Skeletal muscle satellite cell (primary cell): ENCODE measurements around the gene NOS3.
A peak's percentile ranks its signal among the peaks of the same experiment; 100 is the strongest.

Experiments used
- H3K27me3 ChIP-seq: 2 replicates; pipeline ENCODE4 v1.7.0; 2013; ENCODE audit warnings: low read length; ENCODE audit not compliant: control insufficient read depth, insufficient read depth
- H3K36me3 ChIP-seq: 2 replicates; pipeline ENCODE4 v1.7.0; 2013; ENCODE audit warnings: mild to moderate bottlenecking, control low read depth, low read length; ENCODE audit not compliant: insufficient read depth
- H3K4me1 ChIP-seq: 2 replicates; pipeline ENCODE4 v1.7.0; 2013; ENCODE audit warnings: low read length; ENCODE audit not compliant: control insufficient read depth, insufficient read depth
- H3K4me2 ChIP-seq: 2 replicates; pipeline ENCODE4 v1.7.0; 2013; ENCODE audit warnings: mild to moderate bottlenecking, low read length
- H3K4me3 ChIP-seq: 2 replicates; pipeline ENCODE4 v1.7.0; 2013; ENCODE audit warnings: low read length
- H3K9ac ChIP-seq: 2 replicates; pipeline ENCODE4 v1.7.0; 2013; ENCODE audit warnings: mild to moderate bottlenecking, low read depth, low read length, moderate library complexity
- H3K9me3 ChIP-seq: replicated peaks from 2 replicates; pipeline ENCODE4 v1.7.0; 2013; ENCODE audit warnings: mild to moderate bottlenecking, control low read depth, low read length

The NOS3 gene

DNA sequence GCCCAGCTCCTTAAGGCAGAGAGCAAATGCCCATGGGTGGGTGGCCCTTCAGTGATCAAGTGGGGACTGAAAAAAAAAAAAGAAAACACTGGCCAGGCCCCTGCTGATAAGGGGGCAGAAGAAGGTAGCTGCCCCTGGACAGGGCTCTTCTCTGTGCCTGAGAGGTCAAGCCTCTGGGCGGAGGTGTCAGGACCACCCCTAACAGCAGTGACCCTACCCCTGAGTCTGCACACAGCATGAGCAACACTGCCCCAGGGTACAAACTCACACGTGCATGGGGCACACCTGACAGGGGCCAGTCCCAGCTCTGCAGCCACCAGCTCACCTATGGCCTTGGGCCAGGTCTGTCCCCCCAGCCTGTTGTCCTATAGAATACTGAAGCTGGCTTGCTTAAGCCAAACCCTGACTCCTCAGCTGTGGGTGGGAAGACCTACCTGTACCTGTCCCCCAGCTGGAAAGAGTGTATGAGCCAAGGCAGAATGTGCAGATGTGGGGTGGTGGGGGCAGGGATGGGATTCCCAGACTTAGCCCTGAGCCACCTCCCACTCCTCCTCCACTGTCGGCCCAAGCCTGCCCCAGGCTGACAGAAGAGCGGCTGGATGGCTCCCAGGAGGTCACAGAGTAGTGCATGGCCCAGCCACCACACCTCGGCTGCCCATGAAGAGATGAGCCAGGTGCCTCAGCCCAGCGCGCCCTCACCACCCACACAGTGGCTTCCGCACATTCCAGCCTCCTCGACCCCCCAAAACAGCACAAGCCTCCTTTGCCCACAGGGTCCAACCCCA is 36.4 kb upstream of the NOS3 start:
- H3K4me3 ChIP-seq = no peak overlapping the region
- peaks cover 12% of the 10 kb centered on the region for H3K27me3 ChIP-seq
- no peaks in the 10 kb centered on the region for H3K9me3 ChIP-seq
- no peak overlapping the region for H3K9ac ChIP-seq
- no peaks in the 10 kb centered on the region for H3K36me3 ChIP-seq
- no peak overlapping the region for H3K4me2 ChIP-seq
- H3K4me1 ChIP-seq = peaks cover 7% of the 10 kb centered on the region

DNA sequence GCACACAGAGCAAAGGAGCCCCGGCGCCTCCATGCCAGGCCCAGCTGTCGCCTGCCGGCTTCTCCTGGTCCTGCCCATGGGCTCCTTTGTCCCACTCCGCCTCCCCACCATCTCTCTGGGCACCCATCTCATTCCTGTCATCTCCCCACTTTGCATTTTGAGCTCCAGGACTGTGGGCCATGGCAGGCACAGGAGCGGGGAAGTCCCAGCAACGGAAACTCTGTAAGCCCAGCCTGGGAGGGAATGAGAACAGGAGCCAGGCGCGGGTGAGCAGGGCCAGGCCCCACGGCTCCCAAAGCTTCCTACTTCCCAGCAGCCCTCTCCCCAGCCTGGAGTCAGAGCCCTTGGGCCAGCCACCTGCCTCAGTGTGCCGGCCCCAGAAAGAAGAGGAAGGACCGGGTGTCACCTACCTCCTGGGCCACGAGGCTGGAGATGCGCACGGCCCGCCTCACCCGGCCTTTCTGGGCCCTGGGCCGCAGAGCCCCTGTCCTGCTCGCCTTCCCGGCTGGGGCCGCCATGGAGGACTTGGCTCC is 35.8 kb upstream of the NOS3 start:
- peaks cover 12% of the 10 kb centered on the region for H3K27me3 ChIP-seq
- H3K9me3 ChIP-seq = no peaks in the 10 kb centered on the region
- no peak overlapping the region for H3K9ac ChIP-seq
- H3K4me2 ChIP-seq = peak overlapping the region; percentile 56
- H3K4me3 ChIP-seq = no peak overlapping the region
- peaks cover 7% of the 10 kb centered on the region for H3K4me1 ChIP-seq
- H3K36me3 ChIP-seq = no peaks in the 10 kb centered on the region

DNA sequence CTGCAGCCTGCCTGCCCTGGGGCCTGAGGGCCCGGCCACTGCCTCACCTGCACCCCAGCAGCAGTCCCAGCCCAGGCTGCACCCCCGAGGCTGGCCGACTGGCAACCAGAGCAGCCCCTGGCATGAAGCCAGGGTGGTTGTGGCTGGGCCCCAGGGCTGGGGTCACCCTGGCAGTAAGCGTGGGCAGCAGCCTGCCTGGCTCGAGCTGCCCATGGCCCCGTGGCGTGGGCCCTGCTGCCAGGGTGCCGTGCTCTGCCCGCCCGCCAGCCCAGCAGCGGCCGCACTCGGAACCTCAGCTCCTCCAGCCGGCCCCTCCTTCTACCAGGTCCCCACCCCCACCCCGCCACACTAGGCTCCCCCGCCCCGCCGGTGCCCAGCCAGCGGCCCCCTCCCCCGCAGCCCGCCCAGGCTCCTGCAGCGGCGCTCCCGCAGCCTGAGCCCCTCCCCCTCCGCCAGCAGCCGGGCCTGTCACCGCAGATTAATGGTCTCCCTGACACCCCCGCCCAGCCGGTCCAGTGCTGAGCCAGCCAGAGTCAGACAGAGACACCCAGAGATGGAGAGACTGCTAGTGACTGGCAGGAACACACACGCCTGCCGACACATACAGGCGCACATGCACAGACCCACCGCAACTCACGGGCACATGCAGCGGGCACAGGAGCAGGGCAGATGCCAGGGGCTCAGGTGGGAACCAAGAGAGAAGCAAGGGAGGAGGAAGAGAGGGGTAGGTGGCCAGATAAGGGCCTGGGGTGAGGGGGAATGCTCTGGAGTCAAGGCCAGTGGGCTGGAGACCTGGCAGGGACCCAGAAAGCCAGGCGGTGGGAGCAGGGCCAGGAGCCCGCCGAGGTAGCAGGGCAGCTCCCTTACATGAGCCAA is 35.1 kb upstream of the NOS3 start:
- Histone ChIP-seq H3K4me1 (peaks cover 7% of the 10 kb centered on the region), H3K4me2 (peak overlapping the region; percentile 56), H3K9me3 (no peaks in the 10 kb centered on the region), H3K4me3 (no peak overlapping the region), H3K36me3 (no peaks in the 10 kb centered on the region), H3K9ac (no peak overlapping the region), H3K27me3 (peaks cover 12% of the 10 kb centered on the region)

DNA sequence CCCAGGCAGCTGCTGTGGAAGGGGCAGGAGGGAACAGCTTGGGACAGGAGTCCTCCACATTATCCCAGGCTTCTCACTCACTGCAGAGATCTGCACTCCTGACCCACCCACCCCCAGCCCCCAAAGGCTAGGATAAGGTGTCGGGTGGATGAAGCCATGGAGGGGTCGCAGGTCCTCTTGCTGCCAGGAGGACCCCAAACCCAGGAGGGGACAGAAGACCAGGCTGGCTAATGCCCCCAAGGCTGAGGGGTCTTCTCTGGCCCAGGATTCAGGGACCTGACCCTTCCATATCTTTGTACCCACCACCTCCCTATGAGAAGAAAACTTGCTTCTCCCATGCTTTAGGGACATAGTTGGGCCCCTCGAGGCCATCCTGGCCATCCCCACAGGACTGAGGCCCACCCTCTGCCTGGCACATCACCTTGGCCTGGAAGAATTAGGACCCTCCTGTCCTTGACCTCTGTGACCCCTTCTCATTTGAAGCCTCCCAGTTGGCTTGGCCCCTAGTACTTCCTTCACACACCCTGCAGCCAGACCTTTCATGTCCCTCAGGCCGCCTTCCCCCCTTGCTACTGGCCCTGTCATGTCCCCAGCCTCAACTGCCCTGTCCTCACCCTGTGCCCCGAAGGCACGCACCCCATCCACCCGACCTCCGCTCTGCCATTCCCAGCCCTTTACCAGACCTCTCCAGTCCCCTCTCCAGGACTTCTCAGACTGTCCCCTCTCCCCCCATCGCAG is 34.3 kb upstream of the NOS3 start:
- Histone ChIP-seq H3K4me2 (no peak overlapping the region), H3K4me3 (no peak overlapping the region), H3K27me3 (peaks cover 12% of the 10 kb centered on the region), H3K4me1 (peaks cover 7% of the 10 kb centered on the region), H3K9ac (no peak overlapping the region), H3K9me3 (no peaks in the 10 kb centered on the region), H3K36me3 (no peaks in the 10 kb centered on the region)

DNA sequence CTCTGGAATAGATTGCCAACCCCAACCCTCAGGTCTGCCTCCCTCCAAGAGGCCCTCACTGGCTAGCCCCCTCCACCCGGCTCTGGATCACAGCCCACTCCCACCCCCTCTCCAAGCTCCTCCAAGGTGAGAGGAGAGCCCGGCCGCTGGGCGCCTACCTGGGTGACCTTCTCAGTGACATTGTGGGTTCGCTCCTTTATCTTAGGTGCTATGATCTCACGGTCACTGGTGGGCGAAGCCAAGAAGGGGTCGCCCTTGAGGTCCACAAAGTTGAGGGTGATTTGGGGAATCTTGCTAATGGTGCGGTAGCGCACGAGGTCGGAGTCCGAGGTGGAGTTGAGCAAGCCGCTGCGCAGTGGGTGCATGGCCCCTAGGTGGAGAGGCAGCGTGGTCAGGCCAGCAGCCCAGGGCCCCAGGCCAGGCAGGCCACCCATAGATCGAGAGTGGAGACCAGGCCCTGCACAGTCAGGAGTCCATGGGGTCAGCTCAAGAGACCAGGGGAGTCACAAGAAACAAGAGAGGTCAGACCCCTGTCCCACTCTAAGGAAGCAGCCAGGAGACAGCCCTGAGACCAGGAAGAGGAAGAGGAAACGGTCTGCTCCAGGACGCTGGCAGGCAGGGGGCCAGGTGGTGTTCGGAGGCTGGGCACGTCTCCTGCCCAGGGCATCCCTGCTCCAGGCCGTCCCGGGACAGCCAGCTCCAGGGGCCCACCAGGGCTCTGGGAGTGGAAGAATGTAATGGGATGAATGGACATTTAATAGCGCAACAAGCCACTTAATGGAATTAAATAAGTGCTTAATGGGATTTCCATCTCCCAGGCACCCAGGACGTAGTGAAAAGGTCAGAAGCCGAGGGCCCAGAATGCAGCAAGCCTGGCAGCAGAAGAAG is 33.4 kb upstream of the NOS3 start:
- Histone ChIP-seq H3K27me3 (peaks cover 14% of the 10 kb centered on the region), H3K4me1 (peaks cover 7% of the 10 kb centered on the region), H3K9me3 (no peaks in the 10 kb centered on the region), H3K4me2 (no peak overlapping the region), H3K36me3 (no peaks in the 10 kb centered on the region), H3K9ac (no peak overlapping the region), H3K4me3 (no peak overlapping the region)

DNA sequence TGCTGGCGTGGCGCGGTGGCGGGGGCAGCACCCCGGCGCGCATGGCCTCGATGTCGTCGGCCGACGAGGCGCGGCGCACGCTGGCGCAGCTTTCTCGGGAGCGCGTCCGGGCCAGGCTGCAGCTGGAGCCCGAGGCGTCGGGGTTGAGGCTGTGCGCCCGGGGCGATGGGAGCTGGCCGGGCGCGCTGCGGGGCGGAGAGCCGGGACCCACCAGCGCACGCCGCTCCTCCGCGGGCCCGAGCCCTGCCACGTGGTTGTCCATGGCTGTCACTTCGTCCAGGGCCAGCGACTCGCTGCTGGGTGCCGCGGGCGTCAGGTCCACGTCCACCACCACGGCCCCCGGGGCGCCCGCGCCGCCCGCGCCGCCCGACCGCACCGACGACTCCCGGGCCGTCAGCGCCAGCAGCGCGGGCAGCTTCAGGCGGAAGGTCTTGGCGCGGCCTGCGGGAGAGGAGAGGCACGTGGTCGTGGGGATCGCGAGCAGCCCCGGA is 32.7 kb upstream of the NOS3 start:
- Histone ChIP-seq H3K4me3 (no peak overlapping the region), H3K9ac (no peak overlapping the region), H3K9me3 (no peaks in the 10 kb centered on the region), H3K4me1 (peaks cover 7% of the 10 kb centered on the region), H3K27me3 (peaks cover 14% of the 10 kb centered on the region), H3K4me2 (no peak overlapping the region), H3K36me3 (no peaks in the 10 kb centered on the region)

DNA sequence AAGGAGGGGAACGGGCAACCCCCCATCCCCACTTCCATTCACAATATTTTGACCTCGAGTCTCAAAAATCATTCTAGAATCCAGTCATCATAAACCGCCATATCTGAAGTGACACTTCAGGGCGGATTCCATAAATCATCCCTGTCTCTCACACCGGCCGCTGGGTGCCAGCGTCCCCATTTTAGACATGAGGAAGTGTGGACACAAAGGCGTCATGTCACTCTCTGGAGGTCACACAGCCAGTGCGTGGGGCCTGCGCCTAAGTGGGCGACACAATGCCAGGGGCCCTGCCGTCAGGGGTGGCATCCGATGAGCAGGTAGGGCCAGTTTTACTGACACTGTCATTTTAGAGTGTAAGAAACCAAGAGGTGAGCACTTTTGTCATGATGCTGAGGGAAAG is 32.2 kb upstream of the NOS3 start:
- H3K9me3 ChIP-seq = no peaks in the 10 kb centered on the region
- peaks cover 7% of the 10 kb centered on the region for H3K4me1 ChIP-seq
- H3K9ac ChIP-seq = no peak overlapping the region
- H3K27me3 ChIP-seq = peaks cover 14% of the 10 kb centered on the region
- H3K4me2 ChIP-seq = no peak overlapping the region
- H3K36me3 ChIP-seq = no peaks in the 10 kb centered on the region
- no peak overlapping the region for H3K4me3 ChIP-seq

DNA sequence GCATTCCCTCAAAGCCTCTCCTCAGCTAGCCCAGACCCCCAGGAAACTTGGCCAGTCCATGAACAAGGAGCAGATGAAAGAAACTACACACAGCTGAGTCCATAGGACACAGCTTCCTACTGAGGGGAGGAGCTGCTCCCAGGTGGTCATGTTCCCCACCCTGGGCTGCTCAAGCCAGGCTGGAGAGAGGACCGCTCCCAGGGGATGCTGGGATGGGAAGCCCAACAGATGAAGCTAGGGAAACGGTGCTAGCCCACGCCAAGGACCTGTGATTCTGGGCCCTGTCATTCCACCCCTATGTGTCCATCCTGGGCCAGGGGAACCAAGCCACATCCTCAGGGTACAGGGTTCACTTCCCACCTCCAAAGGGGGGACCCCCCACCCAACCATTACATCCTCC is 31.7 kb upstream of the NOS3 start:
- H3K27me3 ChIP-seq = peaks cover 14% of the 10 kb centered on the region
- H3K4me1 ChIP-seq = peaks cover 7% of the 10 kb centered on the region
- no peak overlapping the region for H3K4me3 ChIP-seq
- no peak overlapping the region for H3K9ac ChIP-seq
- H3K36me3 ChIP-seq = no peaks in the 10 kb centered on the region
- no peak overlapping the region for H3K4me2 ChIP-seq
- H3K9me3 ChIP-seq = no peaks in the 10 kb centered on the region

DNA sequence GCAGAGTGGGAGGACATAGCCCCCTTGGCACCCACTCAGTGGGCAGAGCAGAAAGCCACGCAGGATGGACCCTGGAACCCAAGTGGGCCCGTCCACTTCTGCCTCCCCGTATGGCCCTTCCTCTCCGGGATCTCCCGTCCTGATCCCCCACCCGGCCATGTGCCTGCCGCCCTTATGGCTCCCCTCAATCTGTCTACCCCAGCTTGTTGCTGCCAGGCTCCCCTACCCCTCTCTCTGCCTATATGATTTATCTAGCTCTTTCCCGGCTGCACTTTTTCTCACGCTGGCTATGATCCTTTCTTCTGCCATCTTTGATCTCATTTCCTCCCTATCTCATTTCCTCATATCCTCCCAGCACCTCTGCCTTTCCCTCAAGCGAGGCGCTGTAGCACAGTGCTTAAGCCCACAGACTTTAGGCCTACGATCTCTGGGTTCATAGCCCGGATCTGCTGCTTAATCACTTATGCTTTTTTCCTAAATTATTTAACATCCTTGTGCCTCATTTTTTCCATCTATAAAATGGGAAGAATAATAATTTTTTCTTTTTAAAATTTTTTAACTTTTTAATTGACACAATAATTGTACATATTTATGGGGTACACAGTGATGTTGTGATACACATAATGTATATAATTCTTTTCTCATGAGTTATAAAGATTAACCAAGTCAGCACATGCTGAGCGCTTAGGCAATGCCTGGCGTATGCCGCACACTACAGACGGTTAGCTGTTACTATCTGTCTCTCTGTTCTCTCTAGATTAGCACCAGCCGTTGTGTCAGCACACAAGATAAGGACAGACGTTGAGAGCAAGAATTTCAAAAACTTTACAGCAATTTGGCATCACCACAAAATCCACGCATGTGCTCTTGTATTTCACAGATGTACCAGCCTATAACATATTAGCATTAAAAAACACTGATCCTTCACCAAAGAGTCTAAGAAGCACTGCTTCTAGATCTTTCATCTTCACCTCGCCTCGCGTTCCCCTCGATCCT is 30.8 kb upstream of the NOS3 start:
- H3K9ac ChIP-seq = no peak overlapping the region
- peaks cover 7% of the 10 kb centered on the region for H3K4me1 ChIP-seq
- no peak overlapping the region for H3K4me3 ChIP-seq
- H3K36me3 ChIP-seq = no peaks in the 10 kb centered on the region
- peaks cover 16% of the 10 kb centered on the region for H3K27me3 ChIP-seq
- H3K9me3 ChIP-seq = no peaks in the 10 kb centered on the region
- H3K4me2 ChIP-seq = no peak overlapping the region
